Measurements from ENCODE around the gene TRPV2.

GRCh38 chr17:16463358-16464302, 48.3 kb downstream of the TRPV2 start:
- peak in 1 of 3 experiments; percentile 10 for TF ChIP-seq CTCF (IDR thresholded peaks at IDR 0.05)
- TF ChIP-seq POLR2A (IDR thresholded peaks at IDR 0.05): no peak

All from testis (tissue), 2 donors.